ENCODE measurements around the gene TMEM151A. TPM values are rescaled to one million over a fixed set of nuclear protein-coding genes. Genes with fewer than 3 reads are reported as not detected.

Gene TMEM151A
- total RNA-seq, result under 0.01 TPM in 1 of 2 replicates, not detected in the other

DNA sequence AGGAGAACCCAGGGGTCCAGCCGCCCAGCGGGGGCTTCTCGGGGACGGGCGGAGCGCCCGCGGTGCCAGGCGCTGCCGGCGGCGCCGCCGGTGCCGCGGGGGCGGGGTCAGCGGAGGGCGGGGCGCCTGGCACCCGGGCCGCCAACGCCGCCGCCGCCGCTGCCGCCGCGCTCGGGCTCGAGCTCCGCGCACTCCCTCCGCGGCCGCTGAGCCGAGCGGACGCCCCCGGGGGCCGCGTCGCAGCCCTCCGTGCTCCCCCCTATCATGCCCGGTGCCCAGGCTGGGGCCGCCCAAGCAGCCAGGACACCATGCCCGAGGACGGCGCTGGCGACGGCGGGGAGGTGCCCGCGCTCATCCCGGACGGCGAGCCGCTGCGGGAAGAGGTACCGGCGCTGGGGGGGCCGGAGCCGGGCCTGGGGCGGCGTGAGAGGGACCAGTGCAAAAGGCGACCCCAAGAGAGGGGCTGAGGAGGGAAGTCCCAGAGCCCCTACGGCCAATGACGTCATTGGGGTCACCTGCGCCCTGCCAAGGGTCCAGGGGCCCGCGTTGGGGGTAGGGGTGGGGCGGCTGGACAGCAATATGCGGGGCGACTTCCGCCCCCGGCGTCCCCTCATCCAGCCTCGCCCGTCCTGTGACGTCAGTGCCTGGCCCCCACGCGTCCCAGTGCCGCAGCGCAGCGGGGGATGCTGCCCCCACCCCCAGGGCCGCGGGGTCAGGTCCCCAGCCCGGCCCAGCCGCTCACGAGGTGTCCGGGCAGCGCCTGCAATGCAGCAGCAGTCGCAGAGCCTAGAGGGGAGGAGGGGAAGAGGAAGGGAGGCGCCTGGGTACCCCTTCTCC is at the start of gene TMEM151A:
Gene TMEM151A (plus strand): TSS at position 189 of the 837 bp plus-strand sequence. CDS start 120 bp downstream, at position 309.

DNA sequence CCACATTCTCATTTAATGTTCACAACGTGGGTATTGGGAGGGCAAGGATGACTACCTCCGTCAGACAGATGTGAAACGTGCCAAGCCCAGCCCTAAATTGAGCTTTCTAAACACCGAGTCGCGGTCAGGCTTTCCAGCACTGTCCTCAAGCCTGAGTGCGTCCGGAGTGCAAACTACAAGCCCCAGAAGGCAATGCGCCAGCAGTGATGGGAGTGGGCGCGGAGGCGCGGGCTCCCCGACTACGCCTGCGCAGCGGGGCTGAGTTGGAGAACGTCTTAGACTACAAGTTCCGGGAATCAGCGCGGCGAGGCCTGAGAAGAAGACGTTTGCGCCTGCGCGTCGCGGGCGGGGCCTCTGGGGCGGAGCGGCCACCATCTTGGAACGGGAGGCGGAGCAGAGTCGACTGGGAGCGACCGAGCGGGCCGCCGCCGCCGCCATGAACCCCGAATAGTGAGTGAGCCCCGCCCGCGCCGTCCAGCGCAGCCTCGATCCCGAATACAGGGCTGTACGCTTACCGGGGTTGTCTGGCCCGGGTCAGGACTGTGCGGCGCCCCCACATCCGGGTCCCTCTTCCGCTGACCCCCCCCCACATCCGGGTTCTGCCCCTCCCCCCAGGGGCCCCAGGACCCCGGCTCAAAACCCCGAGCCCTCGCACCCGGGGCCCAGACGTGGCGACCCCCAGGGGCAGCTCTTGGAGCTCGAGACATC is 23.3 kb upstream of the TMEM151A start, which contains the start of gene RAB1B:
Gene RAB1B (plus strand): TSS at position 396 of the 708 bp plus-strand sequence. CDS start 41 bp downstream, at position 437.

DNA sequence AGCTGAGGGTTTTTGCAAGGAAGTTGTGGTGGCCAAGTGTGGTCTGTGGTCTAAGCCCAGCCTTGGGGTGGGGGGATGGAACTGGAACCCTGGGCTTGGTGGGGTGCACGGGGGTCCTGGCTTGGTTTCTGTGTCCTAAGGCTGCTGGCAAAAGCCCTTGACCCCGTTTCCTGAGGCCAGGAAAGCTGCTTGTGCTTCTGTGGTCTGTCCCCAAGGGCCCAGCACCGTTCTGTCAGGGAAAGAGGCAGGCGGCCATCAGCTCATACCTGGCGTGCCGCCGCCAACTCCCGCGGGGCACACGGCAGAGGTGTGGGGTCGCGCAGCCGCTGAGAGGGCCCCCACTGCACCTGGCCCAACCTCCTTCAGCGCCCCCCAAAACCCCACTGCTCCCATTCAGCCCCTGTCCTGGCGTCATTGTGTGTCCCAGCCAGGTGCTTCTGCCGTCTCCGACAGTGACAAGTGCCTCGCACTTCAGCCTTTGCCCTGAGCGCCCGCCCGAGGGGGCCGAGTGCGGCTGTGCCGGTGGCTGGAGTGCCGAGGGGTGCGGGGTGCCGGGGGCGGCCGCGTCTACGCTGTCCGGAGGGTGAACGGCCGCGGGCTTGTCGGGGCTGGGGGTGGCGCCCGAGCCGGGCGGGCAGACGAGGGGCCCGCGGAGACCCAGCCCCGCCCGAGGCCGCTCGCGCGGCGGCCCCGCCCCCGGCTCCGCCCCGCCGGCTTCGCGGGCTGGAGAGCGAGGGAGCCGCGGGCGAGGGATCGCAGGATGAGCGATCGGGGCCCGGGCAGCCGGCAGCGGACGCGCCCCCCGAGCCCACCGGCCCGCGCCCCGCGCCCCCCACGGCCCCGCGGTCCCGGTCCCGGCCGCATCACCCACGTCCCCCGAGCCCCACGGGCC is 14.0 kb upstream of the TMEM151A start, which contains the start of gene CNIH2:
Gene CNIH2 (plus strand): TSS at position 705 of the 892 bp plus-strand sequence. CDS start 282 bp downstream, outside the sequence.

DNA sequence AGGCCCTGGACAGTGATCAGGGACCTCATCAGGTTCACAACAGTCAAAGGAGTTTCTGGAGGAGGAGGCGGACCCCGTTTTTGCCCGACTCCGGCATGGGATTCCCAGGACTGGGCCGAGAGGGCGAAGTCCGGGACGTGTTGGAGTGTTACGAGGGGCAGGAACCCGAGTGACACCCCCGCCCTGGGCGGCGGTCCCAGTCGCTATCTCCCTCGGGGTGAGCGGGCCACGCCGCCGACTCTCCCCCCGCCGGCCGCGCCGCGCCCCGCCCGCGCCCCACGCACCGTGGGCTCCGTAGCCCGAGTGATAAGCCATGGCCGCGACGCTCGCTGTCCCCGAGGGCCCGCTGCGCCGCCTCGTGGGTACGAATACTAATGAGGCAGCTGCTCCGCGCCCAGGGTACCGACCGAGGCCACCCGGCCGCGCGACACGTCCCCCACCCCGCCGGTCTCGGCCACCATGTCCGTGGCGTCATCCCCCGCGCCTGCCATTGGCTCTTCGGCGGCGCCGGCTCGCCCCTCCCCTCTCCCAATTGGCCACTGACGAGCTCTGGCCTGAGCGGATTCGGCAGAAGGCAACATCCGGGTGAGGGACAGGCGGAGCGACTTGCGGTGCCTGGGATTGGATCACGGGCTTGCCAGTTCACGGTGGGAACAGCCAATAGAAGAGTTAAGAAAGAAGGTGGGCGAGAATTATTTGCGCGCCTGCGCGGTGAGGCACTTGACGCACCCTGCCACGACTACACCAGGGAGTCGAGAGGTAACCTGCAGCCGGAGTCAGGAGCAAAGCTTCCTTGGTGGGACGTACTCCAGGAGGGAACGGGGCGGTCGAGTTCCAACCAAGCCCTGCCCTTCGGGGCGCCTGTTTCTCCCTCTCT is 2.8 kb upstream of the TMEM151A start, which contains the start of gene YIF1A:
Gene YIF1A (minus strand): TSS at position 473 of the 877 bp plus-strand sequence. CDS start 158 bp downstream, at position 315.

DNA sequence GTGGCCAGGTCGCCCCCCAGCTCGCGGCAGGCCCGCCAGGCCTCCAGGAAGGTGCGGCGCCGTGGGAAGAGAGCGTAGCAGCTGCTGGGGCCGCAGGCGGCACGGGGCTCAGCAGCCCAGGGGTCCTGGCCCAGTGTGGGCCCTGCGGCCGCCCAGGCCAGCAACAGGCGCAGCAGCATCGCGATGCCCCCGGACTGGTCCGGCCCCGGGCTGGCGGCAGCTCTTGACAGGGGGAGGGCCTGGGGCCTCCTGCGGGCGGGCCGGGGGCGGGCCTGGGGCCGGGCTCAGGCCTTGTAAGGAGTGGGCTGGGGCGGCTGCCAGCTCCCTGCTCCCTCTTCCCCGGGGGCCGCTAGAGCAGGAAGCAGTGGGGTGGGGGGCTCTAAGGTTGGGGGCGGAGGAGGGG is 25.2 kb downstream of the TMEM151A start, which contains the start of gene CD248:
Gene CD248 (minus strand): TSS at position 196 of the 403 bp plus-strand sequence. CDS start 17 bp downstream, at position 179.

DNA sequence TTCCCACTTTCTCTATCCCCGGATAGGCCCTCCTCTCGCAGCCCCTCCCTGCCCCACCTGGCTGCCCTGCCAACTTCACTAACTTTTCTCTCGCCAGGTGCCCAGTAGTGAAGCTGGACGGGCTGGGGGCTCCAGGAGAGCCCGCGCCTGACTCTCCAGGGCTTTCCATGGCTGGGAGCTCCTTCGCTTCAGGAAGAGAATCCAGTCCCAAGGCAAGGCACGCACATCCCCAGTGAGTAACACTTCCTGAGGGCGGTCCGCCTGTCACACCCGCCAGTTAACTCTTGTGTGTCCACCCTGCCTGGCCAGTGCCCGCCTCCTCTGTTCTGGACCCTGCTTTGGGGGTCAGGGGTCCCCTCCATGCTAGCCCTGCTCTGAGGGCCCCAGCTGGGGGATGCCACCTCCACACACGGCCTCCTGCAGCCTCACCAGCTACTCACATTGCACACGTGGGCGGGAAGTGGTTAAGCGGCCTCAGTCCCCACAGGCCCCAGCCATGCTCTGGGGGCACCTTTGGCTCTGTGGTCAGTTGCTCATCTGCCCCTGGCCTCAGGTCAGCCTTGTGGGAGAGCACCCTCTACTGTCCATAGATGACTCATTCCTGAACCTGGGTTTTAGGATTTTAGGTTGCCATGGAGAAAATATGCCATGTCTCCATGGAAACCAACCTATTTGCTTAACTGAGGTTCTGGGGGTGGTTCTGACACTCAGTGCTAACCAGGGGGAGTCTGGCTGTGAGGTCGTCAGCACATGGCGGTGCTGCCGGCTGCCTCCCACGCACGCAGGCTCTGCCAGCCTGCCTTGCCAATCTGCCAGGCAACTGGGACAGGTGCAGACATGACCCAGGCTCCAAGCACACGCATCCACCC is 44.8 kb downstream of the TMEM151A start, which contains the start of gene RIN1:
Gene RIN1 (minus strand): TSS at position 201 of the 869 bp plus-strand sequence. CDS start 32 bp downstream, at position 169.

DNA sequence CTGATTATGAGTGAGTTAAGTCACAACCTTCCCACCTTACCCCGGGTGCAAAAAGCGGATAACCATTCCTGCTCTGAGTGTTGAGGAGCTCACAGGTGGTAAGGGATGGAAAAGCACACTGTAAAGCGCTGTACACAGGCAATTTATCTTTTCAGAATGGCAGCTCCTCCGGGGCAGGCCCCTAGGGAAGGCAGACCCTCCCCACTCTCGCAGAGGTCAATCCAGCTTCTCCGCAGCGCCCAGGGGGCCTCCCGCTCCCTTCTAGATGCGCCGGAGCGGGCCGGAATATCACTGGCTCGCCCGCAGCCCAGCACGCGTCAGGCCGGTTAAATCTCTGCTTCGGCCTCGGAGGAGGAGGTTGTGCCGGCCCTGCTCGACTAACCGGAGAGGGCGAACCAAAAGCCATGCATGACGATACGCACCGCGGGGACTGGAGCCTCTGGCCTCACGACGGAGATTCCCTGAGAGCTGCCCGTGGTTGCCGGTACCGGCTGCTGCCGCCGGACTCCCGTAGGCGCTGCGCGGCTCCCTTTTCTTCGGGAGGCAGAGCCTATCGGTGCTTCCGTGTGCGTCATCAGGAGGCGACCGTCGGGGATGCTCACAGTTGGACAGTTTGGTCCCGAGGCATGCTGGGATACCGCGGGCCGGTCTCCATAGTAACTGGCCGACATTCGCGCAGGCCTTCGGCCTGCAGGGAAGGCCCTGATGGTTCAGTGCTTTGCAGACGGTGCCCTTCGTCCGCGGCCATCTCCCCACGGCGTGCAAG is 53.0 kb downstream of the TMEM151A start, which contains the start of gene BRMS1:
Gene BRMS1 (minus strand): TSS at position 555 of the 766 bp plus-strand sequence. CDS start 2,870 bp downstream, outside the sequence.

Other genes with a start within 250 kb of the TMEM151A start
- gene GAL3ST3, start 242.7 kb upstream of the TMEM151A start, total RNA-seq, result 0.76 TPM in 1 of 2 replicates, not detected in the other
- 74.0 and 88.3 TPM in 2 replicates for gene SF3B2, start 239.5 kb upstream of the TMEM151A start, total RNA-seq
- gene PACS1, start 221.6 kb upstream of the TMEM151A start, total RNA-seq, result 12.8 and 50.9 TPM in 2 replicates
- gene KLC2, start 34.2 kb upstream of the TMEM151A start, total RNA-seq, result 11.2 and 25.1 TPM in 2 replicates
- 75.1 and 116 TPM in 2 replicates for gene RAB1B, start 23.3 kb upstream of the TMEM151A start, total RNA-seq
- gene CNIH2, start 13.7 kb upstream of the TMEM151A start, total RNA-seq, result not detected in 2 replicates
- gene YIF1A, start 2.8 kb upstream of the TMEM151A start, total RNA-seq, result 106 and 124 TPM in 2 replicates
- 0.25 and 1.3 TPM in 2 replicates for gene CD248, start 25.1 kb downstream of the TMEM151A start, total RNA-seq
- gene RIN1, start 44.5 kb downstream of the TMEM151A start, total RNA-seq, result 2.9 and 4.0 TPM in 2 replicates
- gene BRMS1, start 53.2 kb downstream of the TMEM151A start, total RNA-seq, result 57.6 and 64.3 TPM in 2 replicates
- 13.4 and 23.8 TPM in 2 replicates for gene B4GAT1, start 55.7 kb downstream of the TMEM151A start, total RNA-seq
- gene SLC29A2, start 79.9 kb downstream of the TMEM151A start, total RNA-seq, result 0.16 and 1.3 TPM in 2 replicates
- not detected in 2 replicates for gene NPAS4, start 129.1 kb downstream of the TMEM151A start, total RNA-seq
- 34.9 and 46.1 TPM in 2 replicates for gene MRPL11, start 147.0 kb downstream of the TMEM151A start, total RNA-seq
- 2.4 and 5.7 TPM in 2 replicates for gene PELI3, start 175.0 kb downstream of the TMEM151A start, total RNA-seq
- 52.9 and 65.8 TPM in 2 replicates for gene DPP3, start 188.5 kb downstream of the TMEM151A start, total RNA-seq
- gene BBS1, start 218.7 kb downstream of the TMEM151A start, total RNA-seq, result 12.5 and 26.4 TPM in 2 replicates

All from bladder microvascular endothelial cell (primary cell).